Measurements from ENCODE around the gene CXorf65. TPM values are rescaled to one million over a fixed set of nuclear protein-coding genes. Genes with fewer than 3 reads are reported as not detected.

The CXorf65 gene
- total RNA-seq, 1 experiment from 2014 or later, result not detected

- no TSS peak for BruUV-seq (replicated peaks)
- no peak for DNase-seq (ENCODE audit: low spot score)
- Histone ChIP-seq H3K9me3 (ENCODE audit: low read depth, low read length, poor library complexity, severe bottlenecking) (no peaks in the 10 kb centered on the region), H3K36me3 (ENCODE audit: insufficient read depth, low read length, poor library complexity, severe bottlenecking) (no peaks in the 10 kb centered on the region), H3K27ac (ENCODE audit: low read depth, low read length, poor library complexity, severe bottlenecking) (no peak overlapping the region), H3K4me1 (ENCODE audit: insufficient read depth, low read length, poor library complexity, severe bottlenecking) (no peaks in the 10 kb centered on the region), H3K27me3 (replicated peaks; ENCODE audit: insufficient read depth, low read depth, low read length, poor library complexity) (no peaks in the 10 kb centered on the region), H3K4me3 (ENCODE audit: low read depth, low read length, poor library complexity, severe bottlenecking) (no peak overlapping the region)
- TF ChIP-seq EZH2 (IDR thresholded peaks at IDR 0.05; ENCODE audit: borderline replicate concordance, low read depth, low read length, poor library complexity, severe bottlenecking) (no peak), CTCF (conservative IDR thresholded peaks at IDR 0.05; ENCODE audit: low read depth, low read length) (no peak)
- ChIA-PET POLR2A (ENCODE audit: low non-redundant PET) (no interaction called here), CTCF (no interaction called here)
- intact Hi-C loops (cut with micrococcal nuclease; ENCODE audit: unreplicated experiment), result no loop called here
Measured at GRCh38 chrX:71111921-71112431, 5.4 kb upstream of the CXorf65 start.

GRCh38 chrX:71111141-71111843 is 4.8 kb upstream of the CXorf65 start, which contains the start of gene IL2RG:
IL2RG (minus strand) TSS chrX:71111577; CDS start chrX:71111539, 38 bp downstream.
- H3K4me1 ChIP-seq (ENCODE audit: insufficient read depth, low read length, poor library complexity, severe bottlenecking), result no peaks in the 10 kb centered on the region
- H3K27me3 ChIP-seq (replicated peaks; ENCODE audit: insufficient read depth, low read depth, low read length, poor library complexity), result no peaks in the 10 kb centered on the region
- ChIA-PET CTCF (no interaction called here), POLR2A (ENCODE audit: low non-redundant PET) (no interaction called here)
- no peaks in the 10 kb centered on the region for H3K9me3 ChIP-seq (ENCODE audit: low read depth, low read length, poor library complexity, severe bottlenecking)
- DNase-seq (ENCODE audit: low spot score), result no peak
- H3K4me3 ChIP-seq (ENCODE audit: low read depth, low read length, poor library complexity, severe bottlenecking), result no peak within 1 kb of the TSS
- TF ChIP-seq CTCF (conservative IDR thresholded peaks at IDR 0.05; ENCODE audit: low read depth, low read length), result no peak
- no peak for TF ChIP-seq EZH2 (IDR thresholded peaks at IDR 0.05; ENCODE audit: borderline replicate concordance, low read depth, low read length, poor library complexity, severe bottlenecking)
- no peaks in the 10 kb centered on the region for H3K36me3 ChIP-seq (ENCODE audit: insufficient read depth, low read length, poor library complexity, severe bottlenecking)
- no TSS peak for BruUV-seq (replicated peaks)
- no peak within 1 kb of the TSS for H3K27ac ChIP-seq (ENCODE audit: low read depth, low read length, poor library complexity, severe bottlenecking)
- intact Hi-C loops (cut with micrococcal nuclease; ENCODE audit: unreplicated experiment), result no loop called here

GRCh38 chrX:71109051-71109450 is 2.5 kb upstream of the CXorf65 start:
- H3K9me3 ChIP-seq (ENCODE audit: low read depth, low read length, poor library complexity, severe bottlenecking), result no peaks in the 10 kb centered on the region
- H3K36me3 ChIP-seq (ENCODE audit: insufficient read depth, low read length, poor library complexity, severe bottlenecking), result no peaks in the 10 kb centered on the region
- ChIA-PET CTCF (no interaction called here), POLR2A (ENCODE audit: low non-redundant PET) (no interaction called here)
- BruUV-seq (replicated peaks), result no TSS peak
- TF ChIP-seq EZH2 (IDR thresholded peaks at IDR 0.05; ENCODE audit: borderline replicate concordance, low read depth, low read length, poor library complexity, severe bottlenecking) (no peak), CTCF (conservative IDR thresholded peaks at IDR 0.05; ENCODE audit: low read depth, low read length) (no peak)
- peaks cover 1% of the 10 kb centered on the region for H3K4me1 ChIP-seq (ENCODE audit: insufficient read depth, low read length, poor library complexity, severe bottlenecking)
- H3K27ac ChIP-seq (ENCODE audit: low read depth, low read length, poor library complexity, severe bottlenecking), result no peak overlapping the region
- H3K27me3 ChIP-seq (replicated peaks; ENCODE audit: insufficient read depth, low read depth, low read length, poor library complexity), result no peaks in the 10 kb centered on the region
- intact Hi-C loops (cut with micrococcal nuclease; ENCODE audit: unreplicated experiment), result no loop called here
- H3K4me3 ChIP-seq (ENCODE audit: low read depth, low read length, poor library complexity, severe bottlenecking), result no peak overlapping the region
- no peak for DNase-seq (ENCODE audit: low spot score)

Data from A673 (cell line).